SJCRH30 (cell line): Measurements from ENCODE around the gene ZAP70. TPM values are rescaled to one million over a fixed set of nuclear protein-coding genes. Genes with fewer than 3 reads are reported as not detected.

Source experiments
- DNase-seq, 2 experiments: peaks; one replicate each; pipeline ENCODE4 v3.0.0-alpha.2; 2015 to 2020
- H3K27ac ChIP-seq: fragments of 250-450 bp; sonication (Bioruptor Pico); 2 replicates; pipeline ENCODE4 v1.5.1; 2020; ENCODE audit warnings: mild to moderate bottlenecking, moderate library complexity
- H3K27me3 ChIP-seq: fragments of 250-450 bp; sonication (Bioruptor Pico); 2 replicates; pipeline ENCODE4 v1.5.1; 2020; ENCODE audit warnings: mild to moderate bottlenecking, moderate library complexity
- H3K36me3 ChIP-seq: fragments of 250-450 bp; sonication (Bioruptor Pico); 2 replicates; pipeline ENCODE4 v1.5.1; 2020; ENCODE audit warnings: mild to moderate bottlenecking, moderate library complexity
- H3K4me1 ChIP-seq: fragments of 250-450 bp; sonication (Bioruptor Pico); 2 replicates; pipeline ENCODE4 v1.5.1; 2020; ENCODE audit warnings: mild to moderate bottlenecking, moderate library complexity
- H3K4me3 ChIP-seq: fragments of 250-450 bp; sonication (Bioruptor Pico); 2 replicates; pipeline ENCODE4 v1.5.1; 2020; ENCODE audit warnings: mild to moderate bottlenecking, moderate library complexity
- H3K9me3 ChIP-seq: fragments of 250-450 bp; sonication (Bioruptor Pico); replicated peaks from 2 replicates; pipeline ENCODE4 v1.5.1; 2020; ENCODE audit warnings: mild to moderate bottlenecking, moderate library complexity
- total RNA-seq: library from RNA; depleted of rRNA; stranded (reverse); fragments of >200 nt; shearing (Covaris generic); gene quantifications from 2 replicates; pipeline ENCODE4 v1.2.3, GENCODE V29; 2014

Gene ZAP70
- total RNA-seq, 1 experiment from 2014 or later: 0.30 TPM

DNA sequence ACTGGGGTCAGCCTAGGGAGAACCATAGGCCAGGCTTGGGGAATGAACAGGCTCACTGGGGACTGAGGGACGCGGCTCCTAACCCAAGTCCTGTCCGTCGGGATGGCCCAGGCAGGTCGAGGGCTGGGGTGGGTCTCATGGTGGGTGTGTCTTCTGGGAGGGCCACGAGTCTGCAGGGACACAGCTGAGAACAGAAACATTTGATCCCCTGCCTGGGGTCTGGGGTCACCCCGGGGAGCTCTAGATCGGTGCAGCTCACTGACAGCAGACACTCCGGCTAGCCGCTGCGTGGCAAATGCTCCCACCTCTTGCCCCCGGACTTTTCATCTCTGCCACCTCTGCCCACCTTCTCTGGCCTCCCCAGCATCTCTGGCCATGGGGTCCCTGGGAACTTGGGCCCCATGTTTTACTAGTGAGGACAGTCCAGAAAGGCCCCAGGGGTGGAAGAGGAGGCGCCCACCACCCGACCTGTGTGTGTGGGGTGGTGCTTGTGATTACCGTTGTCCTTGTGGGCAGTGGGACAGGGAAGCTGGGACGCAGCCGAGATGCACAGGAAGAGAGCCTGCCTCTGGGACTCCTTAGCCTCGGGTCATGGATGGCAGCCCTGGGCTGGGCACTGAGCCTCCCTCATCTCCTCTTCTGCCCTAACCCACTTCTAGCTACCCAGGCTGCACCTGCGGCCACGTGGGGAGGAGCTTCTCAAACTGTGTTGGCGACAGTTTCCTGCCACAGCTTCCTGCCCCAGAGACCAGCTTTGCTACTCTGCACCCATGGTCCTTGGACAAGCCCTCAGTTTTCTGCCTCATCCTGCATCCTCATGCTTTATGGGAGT lies 4.9 kb downstream of the ZAP70 start:
- no peak for DNase-seq
- H3K4me1 ChIP-seq: peaks cover 7% of the 10 kb centered on the region; the same call in 1 of the 2 replicates
- no peak overlapping the region for H3K27ac ChIP-seq
- no peaks in the 10 kb centered on the region for H3K9me3 ChIP-seq
- no peaks in the 10 kb centered on the region for H3K36me3 ChIP-seq
- H3K4me3 ChIP-seq: no peak overlapping the region
- H3K27me3 ChIP-seq: no peaks in the 10 kb centered on the region

DNA sequence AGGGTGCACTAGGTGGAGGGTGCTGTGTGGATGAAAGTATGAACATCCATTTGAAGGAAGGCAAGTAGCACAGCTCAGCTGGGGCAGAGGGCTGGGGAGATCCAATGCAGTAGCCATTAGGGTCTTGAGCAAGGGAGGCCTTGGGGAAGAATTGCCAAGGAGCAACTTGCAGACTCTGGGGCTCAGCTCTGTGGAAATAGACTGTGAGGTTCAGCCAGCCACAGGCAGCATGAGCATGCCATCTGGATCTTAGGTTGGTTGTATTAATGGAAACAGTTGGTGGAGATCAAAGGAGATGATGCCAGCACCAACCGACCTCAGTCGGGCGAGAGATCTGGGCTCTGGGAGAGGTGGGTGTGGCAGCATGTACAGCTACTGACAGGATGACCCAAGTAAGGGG lies 5.6 kb downstream of the ZAP70 start:
- Histone ChIP-seq H3K9me3 (no peaks in the 10 kb centered on the region), H3K36me3 (no peaks in the 10 kb centered on the region), H3K27me3 (no peaks in the 10 kb centered on the region), H3K27ac (no peak overlapping the region), H3K4me1 (peaks cover 7% of the 10 kb centered on the region; the same call in 1 of the 2 replicates), H3K4me3 (no peak overlapping the region)
- no peak for DNase-seq

DNA sequence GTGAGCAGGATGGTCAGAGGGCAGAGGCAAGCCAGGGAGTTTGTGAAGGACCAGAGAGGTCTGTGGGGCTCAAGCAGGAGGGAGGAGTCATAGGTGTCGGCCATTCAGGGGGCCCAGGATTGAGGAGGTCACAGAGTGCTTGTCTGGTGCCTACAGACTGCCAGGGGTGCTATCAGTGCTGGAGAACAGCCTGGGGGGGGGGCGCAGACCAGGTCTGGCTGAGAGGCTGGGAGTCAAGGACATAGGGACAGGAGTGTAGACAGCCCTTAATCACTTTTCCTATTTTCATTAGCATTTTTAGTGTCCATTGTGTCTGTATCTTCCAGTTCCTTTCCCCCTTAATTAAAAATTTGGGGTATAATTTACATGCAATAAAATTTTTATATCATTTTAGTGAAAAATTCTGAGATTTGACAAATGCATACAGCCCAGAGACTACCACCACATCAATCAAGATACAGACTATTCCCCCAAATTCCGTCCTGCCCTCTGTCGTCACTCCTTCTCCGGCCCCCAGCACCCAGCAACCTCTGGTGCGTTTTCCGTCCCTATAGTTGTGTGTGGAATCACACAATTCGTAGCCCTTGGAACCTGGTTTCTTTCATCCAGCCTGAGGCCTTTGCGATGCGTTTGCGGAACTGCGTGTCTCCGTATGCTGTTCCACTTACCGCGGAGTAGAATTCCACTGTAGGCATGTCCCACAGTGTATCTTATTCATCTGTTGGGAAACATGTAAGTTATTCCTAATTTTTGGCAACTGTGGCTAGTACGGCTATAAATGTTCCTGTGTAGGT lies 6.2 kb downstream of the ZAP70 start:
- Histone ChIP-seq H3K27me3 (no peaks in the 10 kb centered on the region), H3K9me3 (no peaks in the 10 kb centered on the region), H3K4me1 (peaks cover 7% of the 10 kb centered on the region; the same call in 1 of the 2 replicates), H3K36me3 (no peaks in the 10 kb centered on the region), H3K27ac (no peak overlapping the region), H3K4me3 (no peak overlapping the region)
- no peak for DNase-seq

DNA sequence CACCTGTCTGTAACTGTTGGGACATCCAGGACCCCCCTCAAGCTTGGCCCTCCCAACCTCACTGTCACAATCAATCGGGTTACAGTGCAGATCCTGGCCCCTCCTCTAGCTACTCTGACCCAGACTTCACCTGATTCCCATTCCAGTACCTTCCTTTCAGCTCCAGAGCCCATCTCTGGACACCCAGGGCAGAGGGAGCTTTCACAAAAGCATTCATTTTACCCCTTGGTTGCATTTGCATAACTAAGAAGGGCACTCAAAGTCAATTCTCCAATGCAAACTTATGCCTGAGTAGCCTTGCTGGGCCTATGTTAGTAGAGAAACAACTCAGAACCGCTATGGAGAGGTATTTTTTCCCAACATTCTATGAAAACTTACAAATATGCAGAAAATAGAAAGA lies 7.4 kb downstream of the ZAP70 start:
- H3K9me3 ChIP-seq: no peaks in the 10 kb centered on the region
- no peaks in the 10 kb centered on the region for H3K36me3 ChIP-seq
- no peaks in the 10 kb centered on the region for H3K27me3 ChIP-seq
- no peak for DNase-seq
- H3K27ac ChIP-seq: no peak overlapping the region
- no peak overlapping the region for H3K4me3 ChIP-seq
- peaks cover 8% of the 10 kb centered on the region for H3K4me1 ChIP-seq

DNA sequence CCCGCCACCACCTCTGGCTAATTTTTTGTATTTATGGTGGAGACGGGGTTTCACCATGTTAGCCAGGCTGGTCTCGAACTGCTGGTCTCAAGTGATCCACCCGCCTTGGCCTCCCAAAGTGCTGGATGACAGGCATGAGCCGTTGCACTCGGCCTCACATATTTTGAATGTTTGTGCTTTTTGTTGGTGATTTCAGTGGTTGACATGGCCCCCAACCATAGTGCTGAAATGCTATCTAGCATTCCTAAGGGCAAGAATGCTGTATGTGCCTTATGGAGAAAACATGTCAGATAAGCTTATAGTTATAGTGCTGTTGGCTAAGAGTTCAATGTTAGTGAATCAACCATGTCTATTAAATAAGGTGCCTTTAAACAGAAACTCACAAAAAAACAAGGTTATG lies 8.9 kb downstream of the ZAP70 start:
- H3K27ac ChIP-seq: no peak overlapping the region
- no peaks in the 10 kb centered on the region for H3K36me3 ChIP-seq
- no peak for DNase-seq
- H3K4me1 ChIP-seq: peaks cover 13% of the 10 kb centered on the region
- H3K4me3 ChIP-seq: no peak overlapping the region
- 0 out of 2 replicates have a peak, but pooled peaks cover 3% of the 10 kb centered on the region for H3K9me3 ChIP-seq
- no peaks in the 10 kb centered on the region for H3K27me3 ChIP-seq

DNA sequence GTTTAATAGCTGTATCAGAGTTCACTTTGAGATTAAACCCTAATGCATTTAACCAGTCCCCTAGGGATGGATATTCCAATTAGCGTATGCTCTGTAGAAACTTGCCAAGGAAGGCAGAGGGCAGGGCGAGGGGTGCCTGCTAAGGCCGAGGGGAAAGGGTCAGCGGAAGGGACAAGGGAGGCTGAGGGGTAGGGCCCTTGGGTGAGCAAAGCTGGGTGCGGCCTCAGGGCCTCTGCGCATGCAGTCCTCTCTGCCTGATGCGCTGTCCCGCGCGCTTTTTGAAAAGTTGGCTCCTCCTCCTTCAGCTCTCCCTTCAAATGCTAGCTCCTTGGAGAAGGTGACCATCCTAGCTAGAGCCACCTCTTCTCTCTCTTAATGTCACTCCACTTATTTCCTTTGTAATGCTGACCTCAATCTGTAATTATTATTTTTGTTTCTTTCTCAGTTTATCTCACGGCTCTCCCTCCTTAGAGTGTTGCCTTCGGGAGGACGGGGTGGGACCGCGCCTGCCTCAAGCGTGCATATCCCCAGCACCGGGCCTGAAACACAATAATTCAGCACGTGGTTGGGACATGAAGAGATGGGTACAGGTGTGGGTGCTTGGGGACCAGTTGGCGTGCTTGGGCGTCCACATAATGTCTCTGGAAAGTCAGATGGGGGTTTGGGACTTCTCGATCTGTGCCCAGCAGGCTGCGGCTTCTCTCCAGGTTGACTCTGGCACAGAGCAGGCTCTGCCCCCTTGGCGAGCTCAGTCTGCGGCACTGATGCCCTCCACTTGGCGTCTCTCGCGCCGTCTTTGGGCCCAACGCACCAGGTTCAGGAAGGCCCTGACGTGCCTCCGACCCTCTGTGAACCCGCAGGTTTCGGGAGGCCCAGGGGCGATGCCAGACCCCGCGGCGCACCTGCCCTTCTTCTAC lies 10.0 kb downstream of the ZAP70 start:
- H3K9me3 ChIP-seq: 0 out of 2 replicates have a peak, but pooled peaks cover 3% of the 10 kb centered on the region
- no peak for DNase-seq
- no peaks in the 10 kb centered on the region for H3K36me3 ChIP-seq
- no peak overlapping the region for H3K4me3 ChIP-seq
- H3K4me1 ChIP-seq: peaks cover 10% of the 10 kb centered on the region
- no peak overlapping the region for H3K27ac ChIP-seq
- H3K27me3 ChIP-seq: no peaks in the 10 kb centered on the region

DNA sequence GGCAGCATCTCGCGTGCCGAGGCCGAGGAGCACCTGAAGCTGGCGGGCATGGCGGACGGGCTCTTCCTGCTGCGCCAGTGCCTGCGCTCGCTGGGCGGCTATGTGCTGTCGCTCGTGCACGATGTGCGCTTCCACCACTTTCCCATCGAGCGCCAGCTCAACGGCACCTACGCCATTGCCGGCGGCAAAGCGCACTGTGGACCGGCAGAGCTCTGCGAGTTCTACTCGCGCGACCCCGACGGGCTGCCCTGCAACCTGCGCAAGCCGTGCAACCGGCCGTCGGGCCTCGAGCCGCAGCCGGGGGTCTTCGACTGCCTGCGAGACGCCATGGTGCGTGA lies 10.7 kb downstream of the ZAP70 start:
- no peaks in the 10 kb centered on the region for H3K36me3 ChIP-seq
- no peak for DNase-seq
- peaks cover 10% of the 10 kb centered on the region for H3K4me1 ChIP-seq
- H3K4me3 ChIP-seq: no peak overlapping the region
- H3K27me3 ChIP-seq: no peaks in the 10 kb centered on the region
- H3K9me3 ChIP-seq: 0 out of 2 replicates have a peak, but pooled peaks cover 3% of the 10 kb centered on the region
- H3K27ac ChIP-seq: no peak overlapping the region

DNA sequence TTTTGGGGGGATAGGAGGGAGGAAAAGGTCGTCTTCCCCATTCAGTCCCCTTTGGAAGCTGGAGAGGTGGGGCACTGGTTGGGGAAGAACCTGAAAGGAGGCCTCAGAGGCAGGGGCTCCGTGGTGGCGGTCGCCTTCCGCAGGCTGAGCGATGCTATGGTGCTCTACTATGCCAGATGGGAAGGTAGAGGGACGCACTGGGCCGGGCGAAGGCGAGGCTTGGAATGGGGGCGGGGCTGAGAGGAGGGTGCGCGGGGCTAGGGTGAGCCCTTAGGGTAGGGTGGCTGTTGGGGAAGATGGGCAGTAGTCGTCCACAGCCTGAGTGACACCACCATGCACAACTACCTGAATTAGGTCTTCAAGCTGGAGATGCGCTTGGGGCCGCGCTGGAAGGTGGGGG lies 11.1 kb downstream of the ZAP70 start:
- Histone ChIP-seq H3K27me3 (no peaks in the 10 kb centered on the region), H3K27ac (no peak overlapping the region), H3K36me3 (no peaks in the 10 kb centered on the region), H3K4me3 (no peak overlapping the region), H3K4me1 (peaks cover 10% of the 10 kb centered on the region), H3K9me3 (0 out of 2 replicates have a peak, but pooled peaks cover 3% of the 10 kb centered on the region)
- DNase-seq: no peak

DNA sequence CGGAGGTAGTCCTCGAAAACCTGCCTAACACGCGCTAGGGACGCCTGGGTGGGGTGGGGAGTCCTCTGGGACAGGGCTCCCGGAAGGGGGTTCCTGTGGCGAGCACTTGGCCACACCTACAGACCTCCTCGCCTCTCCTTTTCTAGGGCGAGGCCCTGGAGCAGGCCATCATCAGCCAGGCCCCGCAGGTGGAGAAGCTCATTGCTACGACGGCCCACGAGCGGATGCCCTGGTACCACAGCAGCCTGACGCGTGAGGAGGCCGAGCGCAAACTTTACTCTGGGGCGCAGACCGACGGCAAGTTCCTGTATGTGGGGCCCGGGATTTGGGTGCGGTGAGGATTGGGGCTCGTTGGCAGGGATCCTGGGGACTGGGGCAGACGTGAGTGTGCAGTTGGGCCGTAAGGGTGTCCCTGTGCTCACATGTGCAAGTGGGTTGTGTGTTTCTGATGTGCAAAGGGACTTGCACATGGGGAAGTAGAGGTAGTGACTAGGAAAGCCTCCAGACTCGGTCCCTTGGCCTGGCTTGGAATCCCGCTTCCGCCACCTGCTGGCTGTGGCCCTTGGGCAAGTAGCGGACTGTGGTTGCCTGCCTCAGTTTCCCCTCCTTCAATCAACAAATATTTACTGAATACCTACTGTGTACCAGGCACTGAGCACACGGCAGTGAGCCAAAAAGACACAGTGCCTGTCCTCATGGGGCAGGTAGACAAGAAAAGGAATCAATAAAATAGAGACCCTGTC lies 11.7 kb downstream of the ZAP70 start:
- H3K36me3 ChIP-seq: no peaks in the 10 kb centered on the region
- no peak overlapping the region for H3K4me3 ChIP-seq
- no peaks in the 10 kb centered on the region for H3K27me3 ChIP-seq
- peaks cover 10% of the 10 kb centered on the region for H3K4me1 ChIP-seq
- no peak overlapping the region for H3K27ac ChIP-seq
- DNase-seq: no peak
- H3K9me3 ChIP-seq: peaks cover 6% of the 10 kb centered on the region; the same call in 1 of the 2 replicates

DNA sequence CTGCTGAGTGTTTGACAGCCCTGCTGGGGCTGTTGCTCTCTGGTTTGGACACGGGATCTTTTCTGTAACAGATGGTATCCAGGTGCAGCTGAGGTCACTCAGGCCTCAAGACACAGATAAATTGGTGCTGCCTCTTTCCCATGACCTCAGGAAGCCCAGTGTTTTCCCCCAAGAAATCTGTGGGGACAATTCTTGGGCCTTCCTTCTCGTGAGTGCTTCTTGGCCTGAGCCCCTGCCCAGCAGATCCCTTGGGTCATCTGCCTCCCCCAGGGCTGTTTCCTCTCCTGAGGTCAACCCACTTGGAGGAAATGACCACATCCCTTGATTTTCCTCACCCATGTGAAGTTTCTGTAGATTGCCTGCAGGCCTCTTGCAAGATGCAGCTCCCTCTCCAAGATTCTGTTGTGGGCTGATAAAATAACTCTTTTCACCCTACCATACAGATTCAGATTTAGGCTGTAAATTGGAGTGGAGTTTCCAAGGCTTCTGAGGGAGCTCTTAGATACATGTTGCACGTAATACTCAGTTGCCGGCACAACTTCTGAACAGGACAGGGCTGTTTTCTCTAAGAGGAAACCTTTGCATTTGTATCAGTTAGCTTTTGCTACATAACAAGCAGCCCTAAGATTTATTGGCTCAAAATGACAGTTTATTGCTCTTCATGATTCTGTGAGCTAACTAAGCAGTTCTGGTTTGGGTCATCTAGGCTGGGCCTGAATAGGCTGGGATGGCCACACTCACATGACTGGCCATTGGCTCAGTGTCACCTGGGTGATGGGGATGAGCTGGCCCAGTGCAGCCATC lies 13.1 kb downstream of the ZAP70 start:
- peak in 1 of 2 experiments; percentile 50 for DNase-seq
- H3K27ac ChIP-seq: peak overlapping the region; percentile 38
- no peaks in the 10 kb centered on the region for H3K36me3 ChIP-seq
- H3K4me3 ChIP-seq: no peak overlapping the region
- no peaks in the 10 kb centered on the region for H3K27me3 ChIP-seq
- peaks cover 10% of the 10 kb centered on the region for H3K4me1 ChIP-seq
- peaks cover 10% of the 10 kb centered on the region; the same call in 1 of the 2 replicates for H3K9me3 ChIP-seq

DNA sequence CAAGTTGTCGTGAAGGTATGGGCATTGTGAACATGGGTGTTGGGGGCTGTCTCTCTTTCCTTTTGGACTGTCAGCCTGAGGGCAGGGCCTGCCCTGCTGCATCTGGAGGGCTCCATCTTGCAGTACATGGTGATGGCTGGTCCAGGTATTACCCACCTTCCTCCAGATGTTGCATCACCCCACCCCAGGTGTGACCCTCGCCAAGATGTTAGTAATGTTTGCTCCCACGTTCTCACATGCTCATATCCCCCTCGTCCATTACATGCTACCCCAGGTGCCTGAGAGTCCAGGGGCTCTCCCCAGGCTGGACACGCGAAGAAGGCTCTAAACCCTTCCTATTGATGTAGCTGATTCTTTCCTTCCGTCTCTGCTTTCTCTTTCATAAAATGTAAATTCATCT lies 13.9 kb downstream of the ZAP70 start:
- Histone ChIP-seq H3K9me3 (peaks cover 10% of the 10 kb centered on the region; the same call in 1 of the 2 replicates), H3K4me3 (no peak overlapping the region), H3K4me1 (peaks cover 10% of the 10 kb centered on the region), H3K27ac (no peak overlapping the region), H3K36me3 (no peaks in the 10 kb centered on the region), H3K27me3 (no peaks in the 10 kb centered on the region)
- DNase-seq: no peak

DNA sequence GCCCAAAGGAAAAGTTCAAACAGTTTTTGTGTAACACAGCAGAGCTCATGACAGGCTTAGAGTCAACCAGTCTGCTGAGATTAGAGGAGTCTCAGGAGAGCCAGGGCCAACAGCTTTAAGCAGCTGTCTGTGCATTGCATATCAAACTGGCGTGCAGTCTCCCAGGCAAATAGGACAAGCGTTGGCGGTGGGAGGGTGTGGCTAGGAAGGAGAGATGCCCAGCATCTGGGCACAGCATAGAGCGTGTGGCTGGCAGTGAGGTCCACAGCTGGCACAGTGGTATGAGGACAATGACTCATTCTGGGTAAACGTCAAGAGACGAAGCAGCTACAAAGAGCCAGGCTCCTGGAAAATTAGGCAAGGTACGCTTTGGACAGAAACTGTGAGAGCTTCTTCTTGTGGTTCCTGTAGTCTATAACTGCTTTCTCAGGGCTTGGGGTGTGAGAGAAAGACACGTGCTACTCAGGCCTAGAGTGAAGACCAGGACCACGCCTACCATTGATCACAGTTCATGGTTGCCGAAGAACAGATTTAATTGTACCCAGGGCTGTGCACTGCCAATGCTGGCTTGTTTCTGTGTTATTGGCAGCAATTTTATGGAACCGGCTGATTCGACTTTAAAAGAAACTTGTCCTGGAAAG lies 14.8 kb downstream of the ZAP70 start:
- Histone ChIP-seq H3K4me1 (peaks cover 10% of the 10 kb centered on the region), H3K9me3 (peaks cover 10% of the 10 kb centered on the region; the same call in 1 of the 2 replicates), H3K27me3 (no peaks in the 10 kb centered on the region), H3K36me3 (no peaks in the 10 kb centered on the region), H3K4me3 (no peak overlapping the region), H3K27ac (no peak overlapping the region)
- DNase-seq: peak; percentile 62 to 71

DNA sequence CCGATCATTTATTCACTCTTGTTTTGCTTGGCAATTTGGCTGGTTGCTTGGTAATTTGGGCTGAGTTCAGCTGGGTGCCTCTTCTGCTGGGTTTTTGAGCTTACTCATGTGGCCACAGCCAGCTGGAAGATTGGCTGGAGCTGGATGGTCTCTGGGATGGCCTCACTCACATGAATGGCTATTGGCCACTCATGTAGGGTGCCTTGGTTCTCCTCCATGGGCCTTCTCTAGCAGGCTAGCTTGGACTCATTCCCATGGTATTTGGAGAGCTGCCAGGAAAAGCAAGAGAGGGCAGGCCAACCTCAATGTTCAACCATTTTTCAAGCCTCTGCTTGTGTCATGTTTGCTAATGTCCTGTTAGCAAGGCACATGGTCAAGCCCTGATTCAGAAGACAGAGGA lies 16.9 kb downstream of the ZAP70 start:
- H3K4me1 ChIP-seq: peaks cover 10% of the 10 kb centered on the region
- H3K9me3 ChIP-seq: peaks cover 10% of the 10 kb centered on the region; the same call in 1 of the 2 replicates
- H3K4me3 ChIP-seq: no peak overlapping the region
- DNase-seq: no peak
- H3K27me3 ChIP-seq: no peaks in the 10 kb centered on the region
- H3K36me3 ChIP-seq: no peaks in the 10 kb centered on the region
- H3K27ac ChIP-seq: no peak overlapping the region
